Raji (cell line): ENCODE results near the gene LEF1.

Source experiments
- POLR2A ChIP-seq: IDR thresholded peaks from 2 replicates; pipeline ENCODE4 v1.6.1; 2011; ENCODE audit warnings: low read depth, low read length, control low read depth; ENCODE audit not compliant: insufficient read depth

The LEF1 gene

GRCh38 chr4:108051343-108051742 lies 117.4 kb downstream of the LEF1 start:
- no peak for TF ChIP-seq POLR2A

DNA sequence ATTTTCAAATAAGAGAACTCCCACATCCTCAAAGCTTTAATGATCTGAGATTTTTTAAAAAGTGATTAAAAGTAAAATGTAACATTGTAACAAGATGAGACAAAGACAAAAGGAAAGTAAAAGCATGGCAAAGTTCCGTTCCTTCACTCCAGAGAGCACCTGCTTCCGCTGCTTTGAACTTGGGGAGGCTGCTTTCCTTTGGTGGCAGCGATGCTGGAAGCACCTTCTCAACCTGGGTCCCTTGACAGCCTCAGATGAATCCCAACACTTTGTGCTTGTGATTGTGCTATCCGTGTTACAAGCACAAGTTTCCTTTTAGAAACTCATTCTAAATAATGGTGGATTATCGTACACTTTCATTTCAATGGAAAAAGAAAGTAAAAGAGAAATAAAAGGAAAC lies 119.3 kb downstream of the LEF1 start:
- TF ChIP-seq POLR2A, result no peak

DNA sequence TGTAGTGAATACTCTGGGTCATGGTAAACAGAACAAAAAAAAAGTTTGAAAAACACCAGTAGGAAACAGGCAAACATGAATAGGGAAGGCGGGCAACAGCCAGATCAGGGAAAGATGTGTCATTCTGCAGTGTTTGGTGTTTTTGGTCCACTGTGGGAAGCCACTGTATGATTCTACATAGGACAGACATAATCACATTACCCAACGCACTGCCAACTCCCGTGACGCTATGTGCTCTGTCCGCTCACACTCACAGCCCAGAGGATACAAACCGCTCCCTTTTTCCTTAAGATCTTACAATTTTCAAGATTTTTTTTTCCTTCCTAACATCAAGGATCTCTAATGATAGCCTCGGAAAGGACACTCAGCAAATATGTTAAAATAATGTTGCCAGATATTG lies 119.7 kb downstream of the LEF1 start:
- no peak for TF ChIP-seq POLR2A

DNA sequence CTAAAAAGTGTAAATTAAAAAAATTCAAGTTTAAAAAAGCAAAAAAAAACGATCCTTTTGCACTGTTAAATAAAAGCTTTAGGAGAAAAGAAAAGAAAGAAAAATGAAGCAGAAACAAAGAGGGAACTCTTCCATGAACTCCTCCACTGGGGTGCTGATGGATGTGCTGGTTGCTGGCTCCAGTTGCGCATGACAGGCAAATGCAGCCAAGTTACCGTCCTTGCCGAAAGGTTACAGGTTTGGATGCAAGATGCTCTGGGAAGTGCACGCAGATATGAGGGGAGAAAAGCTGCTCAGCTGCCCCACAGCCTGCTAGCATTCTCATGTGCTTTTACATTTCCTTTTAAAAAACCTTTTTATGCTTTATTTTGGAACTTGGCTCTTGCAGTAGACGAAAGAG lies 120.6 kb downstream of the LEF1 start:
- no peak for TF ChIP-seq POLR2A

DNA sequence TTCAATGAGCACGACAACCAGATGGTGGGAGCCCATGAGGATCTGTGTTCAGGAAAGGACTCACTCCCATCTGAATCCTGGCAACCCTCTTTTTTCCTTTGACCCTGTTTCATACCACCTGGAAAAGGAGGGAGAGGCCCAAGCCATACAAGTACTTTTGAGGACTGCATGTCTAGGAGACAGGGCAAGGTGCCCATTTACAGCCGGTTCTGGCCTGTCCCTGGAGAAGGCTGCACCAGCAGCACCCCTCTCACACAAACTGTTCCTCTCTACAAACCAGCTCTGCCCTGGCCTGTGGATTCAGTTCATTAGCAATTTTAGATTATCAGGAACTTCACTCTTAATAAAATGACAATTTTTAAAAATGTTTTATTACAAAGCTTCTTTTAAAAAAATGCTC lies 121.5 kb downstream of the LEF1 start:
- no peak for TF ChIP-seq POLR2A

- TF ChIP-seq POLR2A, result no peak
Measured at GRCh38 chr4:108045687-108046024, 123.1 kb downstream of the LEF1 start.

DNA sequence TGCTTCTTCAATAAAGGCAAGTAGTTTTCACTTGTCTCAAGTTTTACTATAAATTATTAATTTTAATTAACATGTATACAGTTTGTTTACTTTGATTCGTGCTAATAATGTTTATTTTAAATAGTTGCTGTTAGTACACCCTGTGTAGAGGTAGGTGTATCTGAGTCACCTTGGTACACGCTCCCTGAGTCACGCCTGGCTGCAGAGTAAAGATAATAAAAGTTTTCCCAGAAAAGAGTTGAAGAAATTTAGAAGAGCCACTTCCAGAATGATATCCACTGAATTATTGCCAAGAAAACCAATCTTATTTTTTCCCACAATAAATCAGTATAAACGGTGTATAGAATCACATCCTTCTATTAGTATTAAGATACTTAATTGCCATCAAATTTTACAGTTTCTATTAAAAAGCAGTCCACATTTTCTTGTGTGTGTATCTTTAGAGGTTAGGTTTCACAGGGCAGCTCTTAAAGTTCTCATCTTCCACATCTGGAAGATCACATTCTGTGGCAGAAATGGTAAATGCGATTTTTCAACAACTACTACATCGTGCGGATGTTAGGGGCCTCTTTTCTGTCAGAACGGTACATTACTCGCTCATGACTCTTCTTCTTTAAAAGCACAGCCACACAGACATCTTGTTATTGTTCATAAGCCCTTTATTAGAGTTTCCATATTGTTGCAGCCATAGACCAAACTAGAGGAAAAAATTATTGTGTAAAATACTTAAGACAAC lies 123.6 kb downstream of the LEF1 start:
- TF ChIP-seq POLR2A, result no peak

- no peak for TF ChIP-seq POLR2A
Measured at GRCh38 chr4:108043526-108043925, 125.2 kb downstream of the LEF1 start.

- TF ChIP-seq POLR2A, result no peak
Measured at GRCh38 chr4:108042927-108043326, 125.8 kb downstream of the LEF1 start.

- no peak for TF ChIP-seq POLR2A
Measured at GRCh38 chr4:108037884-108038283, 130.8 kb downstream of the LEF1 start.

DNA sequence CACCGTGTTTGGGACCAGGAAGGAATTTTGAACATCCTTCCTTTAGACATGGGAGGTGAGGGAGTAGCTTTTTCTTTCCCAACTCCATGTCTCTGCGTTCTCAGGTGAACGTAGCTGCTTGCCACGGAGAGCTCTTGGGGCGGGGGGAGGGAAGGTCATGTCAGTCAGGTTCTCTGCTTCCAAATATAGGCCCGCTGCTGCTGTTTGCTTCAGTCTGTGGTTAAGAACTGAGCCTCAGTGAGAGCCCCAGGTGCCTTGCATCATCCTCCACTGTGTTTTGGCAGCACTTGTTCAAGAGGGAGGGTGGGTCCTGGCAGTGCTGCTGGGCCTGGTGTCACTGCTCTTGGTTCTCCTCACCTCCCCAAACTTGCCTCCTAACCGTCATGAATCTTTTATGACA lies 132.5 kb downstream of the LEF1 start:
- TF ChIP-seq POLR2A, result peak; percentile 58; the same call in 1 of the 2 replicates

GRCh38 chr4:108035691-108036090 lies 133.0 kb downstream of the LEF1 start:
- no peak for TF ChIP-seq POLR2A

DNA sequence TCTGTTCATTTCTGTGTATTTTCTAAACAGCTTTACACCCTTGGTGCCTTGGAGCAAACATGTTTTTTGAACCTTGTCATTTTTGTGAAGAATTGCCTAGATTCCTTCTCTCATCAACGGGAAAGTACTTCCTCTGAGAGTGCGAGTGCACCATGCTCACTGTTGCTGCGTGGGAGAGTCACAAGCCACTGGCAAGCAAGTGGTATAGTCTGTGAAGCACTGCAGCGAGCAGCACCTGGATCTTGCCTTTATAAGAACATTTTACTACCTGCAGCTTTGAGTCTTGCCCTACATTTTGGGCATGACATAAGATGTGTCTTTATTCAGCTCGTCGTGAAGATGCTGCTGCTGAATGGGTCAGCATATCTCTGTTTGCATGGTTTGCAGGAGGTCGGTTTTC lies 134.2 kb downstream of the LEF1 start:
- no peak for TF ChIP-seq POLR2A

- no peak for TF ChIP-seq POLR2A
Measured at GRCh38 chr4:108033348-108033747, 135.4 kb downstream of the LEF1 start.

DNA sequence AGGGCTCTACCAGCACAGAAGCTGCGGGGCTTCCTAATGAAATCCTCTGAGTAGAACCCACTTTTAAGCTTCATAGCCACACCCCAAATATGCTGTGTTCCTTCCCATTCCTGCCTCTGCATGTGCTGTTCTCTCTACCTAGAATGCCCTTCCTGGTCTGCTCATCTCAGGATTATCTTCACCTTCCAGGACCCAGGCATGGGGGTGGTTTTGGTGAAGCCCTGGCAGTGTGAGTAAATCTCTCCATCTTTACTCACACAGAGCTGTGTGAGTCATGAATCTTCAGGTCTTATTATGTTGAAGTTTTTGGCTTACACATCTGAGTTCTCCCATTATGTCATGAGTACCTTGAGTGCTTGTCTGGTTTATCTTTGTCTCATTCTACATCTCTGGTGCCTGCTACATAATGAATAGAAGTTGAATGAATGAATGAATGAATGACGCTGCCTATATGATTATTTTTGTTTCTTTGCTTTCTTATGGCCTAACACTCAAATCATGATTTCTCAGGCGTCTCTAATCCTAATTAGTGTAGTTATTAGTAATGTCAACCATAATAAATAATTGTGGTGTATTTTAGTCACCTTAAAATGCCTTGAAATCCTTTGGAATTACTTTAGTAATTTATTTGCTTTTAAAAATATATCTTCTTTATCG lies 137.2 kb downstream of the LEF1 start:
- no peak for TF ChIP-seq POLR2A

DNA sequence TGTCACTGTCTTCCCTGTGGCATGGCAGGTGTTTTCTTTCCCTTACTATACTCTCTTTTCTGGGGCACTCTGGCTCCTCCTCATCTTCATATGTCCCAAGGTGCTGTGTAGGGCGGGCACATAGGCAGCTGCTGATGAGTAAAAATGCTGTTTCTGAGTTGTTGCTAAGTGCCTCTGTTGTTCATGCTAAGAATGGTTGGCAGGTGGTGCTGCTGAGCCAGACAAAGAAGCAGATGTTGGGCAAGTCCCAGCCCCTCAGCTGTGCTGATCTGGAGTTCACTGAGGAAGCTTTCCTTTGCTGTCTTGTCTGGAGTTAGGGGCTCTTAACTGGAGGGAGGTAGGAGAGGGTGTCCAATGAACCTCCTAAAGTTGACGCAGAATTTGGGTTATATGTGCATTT lies 138.4 kb downstream of the LEF1 start:
- TF ChIP-seq POLR2A, result no peak

GRCh38 chr4:108029731-108030130 lies 139.0 kb downstream of the LEF1 start:
- no peak for TF ChIP-seq POLR2A

GRCh38 chr4:108029016-108029720 lies 139.6 kb downstream of the LEF1 start:
- TF ChIP-seq POLR2A, result no peak
